Measurements from ENCODE around the gene FRAT1. TPM values are rescaled to one million over a fixed set of nuclear protein-coding genes. Genes with fewer than 3 reads are reported as not detected.
A peak's percentile ranks its signal among the peaks of the same experiment; 100 is the strongest.

Gene FRAT1
- total and polyA plus RNA-seq, 2 of the 8 experiments (the other 6 are each of a cell fraction or from before 2014, with no cell fraction given) = 1.9 to 5.2 TPM

DNA sequence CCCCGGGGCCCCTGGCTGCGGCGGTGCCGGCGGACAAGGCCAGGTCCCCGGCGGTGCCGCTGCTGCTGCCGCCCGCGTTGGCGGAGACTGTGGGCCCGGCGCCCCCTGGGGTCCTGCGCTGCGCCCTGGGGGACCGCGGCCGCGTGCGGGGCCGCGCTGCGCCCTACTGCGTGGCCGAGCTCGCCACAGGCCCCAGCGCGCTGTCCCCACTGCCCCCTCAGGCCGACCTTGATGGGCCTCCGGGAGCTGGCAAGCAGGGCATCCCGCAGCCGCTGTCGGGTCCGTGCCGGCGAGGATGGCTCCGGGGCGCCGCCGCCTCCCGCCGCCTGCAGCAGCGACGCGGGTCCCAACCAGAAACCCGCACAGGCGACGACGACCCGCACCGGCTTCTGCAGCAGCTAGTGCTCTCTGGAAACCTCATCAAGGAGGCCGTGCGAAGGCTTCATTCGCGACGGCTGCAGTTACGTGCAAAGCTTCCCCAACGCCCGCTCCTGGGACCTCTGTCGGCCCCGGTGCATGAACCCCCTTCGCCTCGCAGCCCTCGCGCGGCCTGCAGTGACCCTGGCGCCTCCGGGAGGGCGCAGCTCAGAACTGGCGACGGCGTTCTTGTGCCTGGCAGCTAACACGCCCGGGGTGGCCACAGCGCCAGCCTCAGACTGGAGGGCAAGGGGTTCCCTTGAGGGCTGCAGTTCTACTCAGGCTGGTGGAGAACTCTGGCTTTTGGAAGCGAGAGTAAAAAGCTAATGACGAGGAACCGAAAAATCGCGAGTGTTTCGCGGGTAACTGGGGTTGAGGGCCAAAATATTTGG, 804 bp downstream of the FRAT1 start (continued):
- TF ChIP-seq, protein P1, sequence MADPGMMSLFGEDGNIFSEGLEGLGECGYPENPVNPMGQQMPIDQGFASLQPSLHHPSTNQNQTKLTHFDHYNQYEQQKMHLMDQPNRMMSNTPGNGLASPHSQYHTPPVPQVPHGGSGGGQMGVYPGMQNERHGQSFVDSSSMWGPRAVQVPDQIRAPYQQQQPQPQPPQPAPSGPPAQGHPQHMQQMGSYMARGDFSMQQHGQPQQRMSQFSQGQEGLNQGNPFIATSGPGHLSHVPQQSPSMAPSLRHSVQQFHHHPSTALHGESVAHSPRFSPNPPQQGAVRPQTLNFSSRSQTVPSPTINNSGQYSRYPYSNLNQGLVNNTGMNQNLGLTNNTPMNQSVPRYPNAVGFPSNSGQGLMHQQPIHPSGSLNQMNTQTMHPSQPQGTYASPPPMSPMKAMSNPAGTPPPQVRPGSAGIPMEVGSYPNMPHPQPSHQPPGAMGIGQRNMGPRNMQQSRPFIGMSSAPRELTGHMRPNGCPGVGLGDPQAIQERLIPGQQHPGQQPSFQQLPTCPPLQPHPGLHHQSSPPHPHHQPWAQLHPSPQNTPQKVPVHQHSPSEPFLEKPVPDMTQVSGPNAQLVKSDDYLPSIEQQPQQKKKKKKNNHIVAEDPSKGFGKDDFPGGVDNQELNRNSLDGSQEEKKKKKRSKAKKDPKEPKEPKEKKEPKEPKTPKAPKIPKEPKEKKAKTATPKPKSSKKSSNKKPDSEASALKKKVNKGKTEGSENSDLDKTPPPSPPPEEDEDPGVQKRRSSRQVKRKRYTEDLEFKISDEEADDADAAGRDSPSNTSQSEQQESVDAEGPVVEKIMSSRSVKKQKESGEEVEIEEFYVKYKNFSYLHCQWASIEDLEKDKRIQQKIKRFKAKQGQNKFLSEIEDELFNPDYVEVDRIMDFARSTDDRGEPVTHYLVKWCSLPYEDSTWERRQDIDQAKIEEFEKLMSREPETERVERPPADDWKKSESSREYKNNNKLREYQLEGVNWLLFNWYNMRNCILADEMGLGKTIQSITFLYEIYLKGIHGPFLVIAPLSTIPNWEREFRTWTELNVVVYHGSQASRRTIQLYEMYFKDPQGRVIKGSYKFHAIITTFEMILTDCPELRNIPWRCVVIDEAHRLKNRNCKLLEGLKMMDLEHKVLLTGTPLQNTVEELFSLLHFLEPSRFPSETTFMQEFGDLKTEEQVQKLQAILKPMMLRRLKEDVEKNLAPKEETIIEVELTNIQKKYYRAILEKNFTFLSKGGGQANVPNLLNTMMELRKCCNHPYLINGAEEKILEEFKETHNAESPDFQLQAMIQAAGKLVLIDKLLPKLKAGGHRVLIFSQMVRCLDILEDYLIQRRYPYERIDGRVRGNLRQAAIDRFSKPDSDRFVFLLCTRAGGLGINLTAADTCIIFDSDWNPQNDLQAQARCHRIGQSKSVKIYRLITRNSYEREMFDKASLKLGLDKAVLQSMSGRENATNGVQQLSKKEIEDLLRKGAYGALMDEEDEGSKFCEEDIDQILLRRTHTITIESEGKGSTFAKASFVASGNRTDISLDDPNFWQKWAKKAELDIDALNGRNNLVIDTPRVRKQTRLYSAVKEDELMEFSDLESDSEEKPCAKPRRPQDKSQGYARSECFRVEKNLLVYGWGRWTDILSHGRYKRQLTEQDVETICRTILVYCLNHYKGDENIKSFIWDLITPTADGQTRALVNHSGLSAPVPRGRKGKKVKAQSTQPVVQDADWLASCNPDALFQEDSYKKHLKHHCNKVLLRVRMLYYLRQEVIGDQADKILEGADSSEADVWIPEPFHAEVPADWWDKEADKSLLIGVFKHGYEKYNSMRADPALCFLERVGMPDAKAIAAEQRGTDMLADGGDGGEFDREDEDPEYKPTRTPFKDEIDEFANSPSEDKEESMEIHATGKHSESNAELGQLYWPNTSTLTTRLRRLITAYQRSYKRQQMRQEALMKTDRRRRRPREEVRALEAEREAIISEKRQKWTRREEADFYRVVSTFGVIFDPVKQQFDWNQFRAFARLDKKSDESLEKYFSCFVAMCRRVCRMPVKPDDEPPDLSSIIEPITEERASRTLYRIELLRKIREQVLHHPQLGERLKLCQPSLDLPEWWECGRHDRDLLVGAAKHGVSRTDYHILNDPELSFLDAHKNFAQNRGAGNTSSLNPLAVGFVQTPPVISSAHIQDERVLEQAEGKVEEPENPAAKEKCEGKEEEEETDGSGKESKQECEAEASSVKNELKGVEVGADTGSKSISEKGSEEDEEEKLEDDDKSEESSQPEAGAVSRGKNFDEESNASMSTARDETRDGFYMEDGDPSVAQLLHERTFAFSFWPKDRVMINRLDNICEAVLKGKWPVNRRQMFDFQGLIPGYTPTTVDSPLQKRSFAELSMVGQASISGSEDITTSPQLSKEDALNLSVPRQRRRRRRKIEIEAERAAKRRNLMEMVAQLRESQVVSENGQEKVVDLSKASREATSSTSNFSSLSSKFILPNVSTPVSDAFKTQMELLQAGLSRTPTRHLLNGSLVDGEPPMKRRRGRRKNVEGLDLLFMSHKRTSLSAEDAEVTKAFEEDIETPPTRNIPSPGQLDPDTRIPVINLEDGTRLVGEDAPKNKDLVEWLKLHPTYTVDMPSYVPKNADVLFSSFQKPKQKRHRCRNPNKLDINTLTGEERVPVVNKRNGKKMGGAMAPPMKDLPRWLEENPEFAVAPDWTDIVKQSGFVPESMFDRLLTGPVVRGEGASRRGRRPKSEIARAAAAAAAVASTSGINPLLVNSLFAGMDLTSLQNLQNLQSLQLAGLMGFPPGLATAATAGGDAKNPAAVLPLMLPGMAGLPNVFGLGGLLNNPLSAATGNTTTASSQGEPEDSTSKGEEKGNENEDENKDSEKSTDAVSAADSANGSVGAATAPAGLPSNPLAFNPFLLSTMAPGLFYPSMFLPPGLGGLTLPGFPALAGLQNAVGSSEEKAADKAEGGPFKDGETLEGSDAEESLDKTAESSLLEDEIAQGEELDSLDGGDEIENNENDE (IDR thresholded peaks at IDR 0.05; ENCODE audit: insufficient replicate concordance, low read length) = no peak
- TF ChIP-seq EP300 (IDR thresholded peaks at IDR 0.05; ENCODE audit: borderline replicate concordance in 1 of 2, low read depth in 2 of 2, low read length in 2 of 2) (no peak), BACH1 (IDR thresholded peaks at IDR 0.05; ENCODE audit: low read length) (no peak), SIRT6 (IDR thresholded peaks at IDR 0.05; ENCODE audit: low read length) (no peak), ASH2L (IDR thresholded peaks at IDR 0.05; ENCODE audit: low read length) (peak; percentile 28), SP1 (IDR thresholded peaks at IDR 0.05; ENCODE audit: low read depth, low read length) (no peak), HDAC2 (IDR thresholded peaks at IDR 0.05; ENCODE audit: borderline replicate concordance in 1 of 2, low read depth in 2 of 2, low read length in 2 of 2) (no peak; a peak in 1 of 4 replicates), RNF2 (IDR thresholded peaks at IDR 0.05; ENCODE audit: borderline replicate concordance, low read depth, low read length, missing control alignments, poor library complexity, severe bottlenecking) (no peak), TAF1 (IDR thresholded peaks at IDR 0.05; ENCODE audit: low read depth, low read length) (peak; percentile 50; the same call in 1 of the 2 replicates), POLR2A (IDR thresholded peaks at IDR 0.05; ENCODE audit: control extremely low read depth in 1 of 2, low read depth in 2 of 2, low read length in 2 of 2) (no peak)

Data from H1 (cell line).